DND-41 (cell line): ENCODE results near the gene MAGI1.

ENCODE experiments used
- EZH2 ChIP-seq: IDR thresholded peaks from 3 replicates; pipeline ENCODE4 v1.6.1; 2012; ENCODE audit warnings: borderline replicate concordance, low read depth, mild to moderate bottlenecking, moderate library complexity, low read length, inconsistent platforms; ENCODE audit not compliant: severe bottlenecking
- TF ChIP-seq, protein P1 (sequence below): IDR thresholded peaks from 2 replicates; pipeline ENCODE4 v1.5.1; 2012; ENCODE audit warnings: borderline replicate concordance, low read length, moderate library complexity, mild to moderate bottlenecking; ENCODE audit not compliant: poor library complexity, severe bottlenecking; ENCODE audit errors: extremely low read depth

DNA sequence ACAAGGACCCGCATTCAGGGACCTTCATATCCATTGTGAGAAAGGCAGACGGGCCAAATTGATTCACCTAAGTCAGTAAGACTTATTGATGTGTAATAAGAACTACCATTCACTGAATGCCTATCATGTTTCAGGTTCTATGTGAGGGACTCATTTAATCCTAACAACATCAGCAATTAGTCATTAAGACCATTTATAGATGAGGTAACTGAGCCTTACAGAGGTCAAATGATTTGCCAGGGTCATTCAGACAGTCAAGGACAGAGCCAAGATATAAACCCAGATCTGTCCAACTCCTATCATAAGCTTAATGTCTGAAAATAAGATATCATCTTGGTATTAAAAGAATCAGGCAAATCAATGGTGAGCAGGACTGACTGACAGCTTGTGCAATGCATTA is 453.8 kb downstream of the MAGI1 start:
- TF ChIP-seq, protein P1, sequence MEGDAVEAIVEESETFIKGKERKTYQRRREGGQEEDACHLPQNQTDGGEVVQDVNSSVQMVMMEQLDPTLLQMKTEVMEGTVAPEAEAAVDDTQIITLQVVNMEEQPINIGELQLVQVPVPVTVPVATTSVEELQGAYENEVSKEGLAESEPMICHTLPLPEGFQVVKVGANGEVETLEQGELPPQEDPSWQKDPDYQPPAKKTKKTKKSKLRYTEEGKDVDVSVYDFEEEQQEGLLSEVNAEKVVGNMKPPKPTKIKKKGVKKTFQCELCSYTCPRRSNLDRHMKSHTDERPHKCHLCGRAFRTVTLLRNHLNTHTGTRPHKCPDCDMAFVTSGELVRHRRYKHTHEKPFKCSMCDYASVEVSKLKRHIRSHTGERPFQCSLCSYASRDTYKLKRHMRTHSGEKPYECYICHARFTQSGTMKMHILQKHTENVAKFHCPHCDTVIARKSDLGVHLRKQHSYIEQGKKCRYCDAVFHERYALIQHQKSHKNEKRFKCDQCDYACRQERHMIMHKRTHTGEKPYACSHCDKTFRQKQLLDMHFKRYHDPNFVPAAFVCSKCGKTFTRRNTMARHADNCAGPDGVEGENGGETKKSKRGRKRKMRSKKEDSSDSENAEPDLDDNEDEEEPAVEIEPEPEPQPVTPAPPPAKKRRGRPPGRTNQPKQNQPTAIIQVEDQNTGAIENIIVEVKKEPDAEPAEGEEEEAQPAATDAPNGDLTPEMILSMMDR = no peak
- no peak for TF ChIP-seq EZH2
